Type B pancreatic cell (in vitro differentiated cells): ENCODE data around the gene NMNAT2. TPM values are rescaled to one million over a fixed set of nuclear protein-coding genes. Genes with fewer than 3 reads are reported as not detected.

Experiments
- DNase-seq: peaks from one replicate; pipeline ENCODE4 v3.0.0; 2021; ENCODE audit warnings: mixed read lengths; ENCODE audit not compliant: unreplicated experiment; ENCODE audit errors: extremely low spot score
- H3K27ac Mint-ChIP-seq: 2 replicates; pipeline ENCODE4 v1.8.0; 2021; ENCODE audit warnings: mild to moderate bottlenecking, mixed read lengths
- H3K27me3 Mint-ChIP-seq: 2 replicates; pipeline ENCODE4 v1.8.0; 2021; ENCODE audit warnings: mixed read lengths
- H3K36me3 Mint-ChIP-seq: 2 replicates; pipeline ENCODE4 v1.8.0; 2021; ENCODE audit warnings: mixed read lengths
- H3K4me1 Mint-ChIP-seq: one replicate; pipeline ENCODE4 v1.8.0; 2021; ENCODE audit warnings: mixed read lengths; ENCODE audit not compliant: unreplicated experiment
- H3K4me3 Mint-ChIP-seq: 2 replicates; pipeline ENCODE4 v1.8.0; 2021; ENCODE audit warnings: mild to moderate bottlenecking, mixed read lengths
- H3K9me3 Mint-ChIP-seq: 2 replicates; pipeline ENCODE4 v1.8.0; 2021; ENCODE audit warnings: mixed read lengths
- total RNA-seq: library from RNA; stranded (reverse); gene quantifications from 2 replicates; pipeline ENCODE4 v1.2.1, GENCODE V29; 2021; ENCODE audit warnings: low replicate concordance
- TF ChIP-seq, protein P1 (sequence below): fragments of 200-600 bp; sonication (generic); conservative IDR thresholded peaks from 2 replicates; pipeline ENCODE4 v1.5.0; 2021; ENCODE audit warnings: antibody characterized with exemption, mild to moderate bottlenecking

NMNAT2 gene
- total RNA-seq, 1 donor from 2014 or later: 3.7 TPM

DNA sequence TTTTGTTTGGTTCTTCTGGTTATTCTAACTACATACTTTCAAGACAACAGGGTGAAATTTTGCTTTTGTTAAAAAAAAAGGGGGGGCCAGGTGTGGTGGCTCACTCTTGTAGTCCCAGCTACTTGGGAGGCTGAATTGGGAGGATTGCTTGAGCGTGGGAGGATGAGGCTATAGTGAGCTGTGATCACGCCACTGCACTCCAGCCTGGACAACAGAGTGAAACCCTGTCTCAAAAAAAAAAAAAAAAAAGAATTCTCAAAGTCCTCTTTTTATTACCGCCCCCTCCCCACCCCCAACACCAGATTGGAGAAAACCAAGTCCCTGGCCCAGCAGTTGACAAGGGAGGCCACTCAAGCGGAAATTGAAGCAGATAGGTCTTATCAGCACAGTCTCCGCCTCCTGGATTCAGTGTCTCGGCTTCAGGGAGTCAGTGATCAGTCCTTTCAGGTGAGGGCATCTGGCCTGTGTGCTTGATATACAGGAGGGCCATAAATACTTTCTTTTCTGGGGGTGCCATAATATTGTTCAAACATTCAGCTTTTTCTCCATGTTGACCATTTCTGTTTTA is 181.9 kb downstream of the NMNAT2 start:
- TF ChIP-seq, protein P1, sequence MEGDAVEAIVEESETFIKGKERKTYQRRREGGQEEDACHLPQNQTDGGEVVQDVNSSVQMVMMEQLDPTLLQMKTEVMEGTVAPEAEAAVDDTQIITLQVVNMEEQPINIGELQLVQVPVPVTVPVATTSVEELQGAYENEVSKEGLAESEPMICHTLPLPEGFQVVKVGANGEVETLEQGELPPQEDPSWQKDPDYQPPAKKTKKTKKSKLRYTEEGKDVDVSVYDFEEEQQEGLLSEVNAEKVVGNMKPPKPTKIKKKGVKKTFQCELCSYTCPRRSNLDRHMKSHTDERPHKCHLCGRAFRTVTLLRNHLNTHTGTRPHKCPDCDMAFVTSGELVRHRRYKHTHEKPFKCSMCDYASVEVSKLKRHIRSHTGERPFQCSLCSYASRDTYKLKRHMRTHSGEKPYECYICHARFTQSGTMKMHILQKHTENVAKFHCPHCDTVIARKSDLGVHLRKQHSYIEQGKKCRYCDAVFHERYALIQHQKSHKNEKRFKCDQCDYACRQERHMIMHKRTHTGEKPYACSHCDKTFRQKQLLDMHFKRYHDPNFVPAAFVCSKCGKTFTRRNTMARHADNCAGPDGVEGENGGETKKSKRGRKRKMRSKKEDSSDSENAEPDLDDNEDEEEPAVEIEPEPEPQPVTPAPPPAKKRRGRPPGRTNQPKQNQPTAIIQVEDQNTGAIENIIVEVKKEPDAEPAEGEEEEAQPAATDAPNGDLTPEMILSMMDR: no peak
- H3K27me3 Mint-ChIP-seq: no peaks in the 10 kb centered on the region
- H3K27ac Mint-ChIP-seq: no peak overlapping the region
- no peaks in the 10 kb centered on the region for H3K9me3 Mint-ChIP-seq
- peaks cover 18% of the 10 kb centered on the region for H3K4me1 Mint-ChIP-seq
- no peak for DNase-seq
- H3K36me3 Mint-ChIP-seq: peaks cover 3% of the 10 kb centered on the region
- no peak overlapping the region for H3K4me3 Mint-ChIP-seq

GRCh38 chr1:183235503-183235902 is 182.7 kb downstream of the NMNAT2 start:
- Mint-ChIP-seq H3K4me1 (peaks cover 23% of the 10 kb centered on the region), H3K9me3 (no peaks in the 10 kb centered on the region), H3K36me3 (peaks cover 3% of the 10 kb centered on the region), H3K4me3 (peak overlapping the region; percentile 75), H3K27ac (peak overlapping the region; percentile 77), H3K27me3 (no peaks in the 10 kb centered on the region)
- TF ChIP-seq, protein P1: no peak
- DNase-seq: no peak

DNA sequence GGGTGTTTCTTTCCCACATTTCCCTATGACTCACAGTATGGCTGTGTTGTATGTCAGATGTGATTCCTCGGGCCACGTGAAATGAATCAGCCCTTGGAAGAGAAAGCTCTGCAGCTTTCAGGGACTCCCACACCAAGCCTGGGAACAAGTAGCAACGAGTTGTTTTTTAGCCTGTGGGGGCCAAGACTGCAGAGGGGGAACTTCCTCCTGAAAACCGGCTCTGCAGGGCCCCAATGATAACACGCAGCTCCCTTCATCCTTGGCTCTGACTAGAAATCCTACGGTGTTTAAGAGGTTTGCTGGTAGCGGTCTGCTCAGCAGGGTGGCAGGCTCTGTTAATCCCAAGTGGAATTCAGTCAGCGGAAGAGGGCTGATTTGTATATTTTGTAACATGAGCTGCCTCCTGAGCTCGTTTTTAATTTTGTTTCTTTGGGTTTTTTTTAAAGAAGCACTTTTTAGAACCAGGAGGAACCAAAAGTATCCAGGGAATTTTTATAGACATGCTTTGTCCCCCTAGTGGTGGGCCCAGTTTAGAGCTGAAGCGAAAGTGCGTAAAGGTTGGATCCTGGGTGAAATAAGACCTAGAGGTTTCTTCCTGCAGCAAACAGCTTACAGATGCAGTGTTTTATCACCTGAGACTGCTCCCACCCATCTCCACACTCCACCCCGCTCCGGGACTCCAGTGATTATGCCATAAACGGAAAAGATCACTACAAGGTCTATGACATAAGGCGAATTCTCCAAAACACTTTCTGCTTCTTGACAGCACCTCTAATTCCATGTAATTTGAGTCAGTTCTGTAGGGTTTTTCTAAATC is 183.3 kb downstream of the NMNAT2 start:
- Mint-ChIP-seq H3K27me3 (no peaks in the 10 kb centered on the region), H3K27ac (peak overlapping the region; percentile 77)
- TF ChIP-seq, protein P1: peak; percentile 92

DNA sequence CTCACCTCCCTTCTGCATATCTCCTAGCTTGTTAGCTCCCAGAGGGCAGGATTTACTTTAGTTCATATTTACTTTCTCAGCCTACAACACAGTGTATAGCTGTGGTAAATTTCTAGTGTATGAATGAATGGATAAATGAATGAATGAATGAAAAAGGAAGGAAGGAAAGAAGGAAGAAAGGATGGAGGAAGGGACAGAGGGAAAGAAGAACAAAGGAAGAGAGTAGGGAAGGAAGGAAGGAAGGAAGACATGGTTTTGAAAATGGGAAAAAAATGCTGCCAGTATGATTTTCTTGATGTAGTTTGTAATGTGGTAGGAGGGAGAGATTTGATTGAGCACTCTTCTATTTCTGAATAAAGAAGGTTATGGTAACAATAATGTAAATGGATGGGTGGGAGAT is 185.1 kb downstream of the NMNAT2 start:
- Mint-ChIP-seq H3K27ac (no peak overlapping the region), H3K36me3 (peaks cover 3% of the 10 kb centered on the region), H3K4me3 (no peak overlapping the region), H3K27me3 (no peaks in the 10 kb centered on the region), H3K9me3 (no peaks in the 10 kb centered on the region), H3K4me1 (peaks cover 33% of the 10 kb centered on the region)
- no peak for DNase-seq
- TF ChIP-seq, protein P1: no peak

More for the DNA sequence above, 183.3 kb downstream of the NMNAT2 start:
- peak overlapping the region; percentile 75 for H3K4me3 Mint-ChIP-seq
- no peak for DNase-seq
- peaks cover 3% of the 10 kb centered on the region for H3K36me3 Mint-ChIP-seq
- H3K4me1 Mint-ChIP-seq: peaks cover 27% of the 10 kb centered on the region
- no peaks in the 10 kb centered on the region for H3K9me3 Mint-ChIP-seq

DNA sequence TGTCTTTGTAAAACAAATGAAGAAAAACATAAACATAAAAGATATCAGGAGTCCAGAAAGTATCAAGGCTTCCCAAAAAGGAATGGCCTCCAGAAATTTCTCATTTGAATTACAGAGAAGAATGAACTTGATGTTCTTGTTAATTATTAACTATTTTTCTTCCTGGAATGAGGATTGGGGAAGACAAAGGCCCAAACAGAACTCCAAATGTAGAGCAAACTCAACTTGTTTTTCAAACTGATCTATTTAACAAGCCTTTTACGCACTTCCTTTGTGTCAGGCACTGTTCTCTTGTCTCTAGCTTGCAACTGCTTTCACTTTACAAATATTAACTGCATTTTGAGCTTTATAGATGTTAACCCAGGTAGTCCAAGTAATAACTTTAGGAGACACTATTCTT is 186.6 kb downstream of the NMNAT2 start:
- no peak for DNase-seq

More for the DNA sequence above, 186.6 kb downstream of the NMNAT2 start:
- Mint-ChIP-seq H3K27me3 (no peaks in the 10 kb centered on the region), H3K27ac (no peak overlapping the region), H3K36me3 (peaks cover 3% of the 10 kb centered on the region), H3K4me3 (no peak overlapping the region), H3K9me3 (no peaks in the 10 kb centered on the region), H3K4me1 (peaks cover 39% of the 10 kb centered on the region)
- TF ChIP-seq, protein P1: no peak
